H1 (cell line): ENCODE measurements around the gene ARHGEF28.

Source experiments
- CTCF ChIP-seq, 3 experiments: IDR thresholded peaks; 1 replicate in 2 of 3; 2 replicates in 1 of 3; pipeline versions ENCODE4 v1.5.1 to v1.6.1; 2011; ENCODE audit warnings: low read length in 3 of 3, mild to moderate bottlenecking in 3 of 3, inconsistent platforms in 2 of 3, low read depth in 1 of 3, moderate library complexity in 1 of 3; ENCODE audit not compliant: insufficient read depth in 1 of 3; ENCODE audit errors: control extremely low read depth in 1 of 3
- EP300 ChIP-seq, 2 experiments: IDR thresholded peaks; 1 replicate in 1 of 2; 2 replicates in 1 of 2; pipeline ENCODE4 v1.6.1; 2011 to 2012; ENCODE audit warnings: low read depth in 2 of 2, low read length in 2 of 2, mild to moderate bottlenecking in 2 of 2, borderline replicate concordance in 1 of 2, inconsistent platforms in 1 of 2, moderate library complexity in 1 of 2
- POLR2AphosphoS5 ChIP-seq: IDR thresholded peaks from 2 replicates; pipeline ENCODE4 v1.6.1; 2011; ENCODE audit warnings: low read depth, low read length
- TAF1 ChIP-seq: IDR thresholded peaks from 2 replicates; pipeline ENCODE4 v1.6.1; 2011; ENCODE audit warnings: mild to moderate bottlenecking, low read depth, low read length

DNA sequence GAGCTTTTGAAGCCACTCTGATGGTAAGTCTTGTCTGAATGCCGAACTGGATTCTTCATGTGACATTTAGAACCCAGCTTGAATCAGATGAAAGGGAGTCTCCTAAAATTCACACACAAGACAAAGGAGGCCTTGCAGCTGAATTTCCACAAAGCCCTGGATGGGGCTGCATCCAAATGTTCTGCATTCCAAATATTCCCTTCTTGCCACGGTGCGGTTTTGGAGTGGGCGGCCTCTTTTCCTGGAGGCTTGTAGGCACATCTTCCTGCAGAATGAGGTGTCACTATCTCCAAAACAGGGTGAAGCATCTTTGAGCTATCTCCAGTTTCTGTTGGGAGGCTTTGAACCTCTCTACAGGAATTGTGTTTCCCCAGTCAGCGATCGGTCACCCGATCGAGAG is 342.7 kb downstream of the ARHGEF28 start:
- TF ChIP-seq CTCF (IDR thresholded peaks at IDR 0.05; ENCODE audit: control extremely low read depth in 1 of 3, insufficient read depth in 1 of 3, low read depth in 1 of 3, low read length in 3 of 3): no peak
- no peak for TF ChIP-seq TAF1
- TF ChIP-seq POLR2AphosphoS5: no peak
- no peak for TF ChIP-seq EP300 (IDR thresholded peaks at IDR 0.05; ENCODE audit: borderline replicate concordance in 1 of 2, low read depth in 2 of 2, low read length in 2 of 2)
